GM12878 (cell line): ENCODE data around the gene SPG7. TPM values are rescaled to one million over a fixed set of nuclear protein-coding genes. Genes with fewer than 3 reads are reported as not detected.

Source experiments
- ATAC-seq: fragments of 200-7000 bp; cut with Tn5 transposase; 3 replicates; pipeline ENCODE4 v1.9.1; 2020; ENCODE audit warnings: mild to moderate bottlenecking, moderate library complexity
- BruUV-seq: library from RNA; stranded (reverse); fragments of 400-500 nt; replicated peaks from 2 replicates; lab custom pipeline; 2021; lab: Mats Ljungman, UMichigan
- CTCF ChIA-PET: fragments of 300-600 bp; sonication (Branson Sonifier 250); formaldehyde crosslinking; extraction: SDS; loops from one replicate; lab custom pipeline; 2021; ENCODE audit warnings: inconsistent platforms; lab: Yijun Ruan, JAX
- POLR2A ChIA-PET: fragments of 350-600 bp; formaldehyde crosslinking; extraction: SDS; loops from one replicate; lab custom pipeline; 2021; ENCODE audit warnings: inconsistent platforms; lab: Charles Lee
- RAD21 ChIA-PET: fragments of 300-600 bp; sonication (Branson Sonifier 250); formaldehyde crosslinking; loops from one replicate; lab custom pipeline; 2023; ENCODE audit warnings: antibody characterized with exemption; ENCODE audit not compliant: unreplicated experiment; lab: Charles Lee
- SMC1A ChIA-PET: fragments of 300-600 bp; sonication (Branson Sonifier 250); formaldehyde crosslinking; loops from one replicate; lab custom pipeline; 2023; ENCODE audit not compliant: unreplicated experiment, uncharacterized antibody; lab: Charles Lee
- DNase-seq: peaks from one replicate; pipeline ENCODE4 v3.0.0-alpha.2; 2011; ENCODE audit warnings: low read depth, low spot score
- FAIRE-seq: peaks from 3 replicates; lab custom pipeline; 2011; peaks lifted over from hg19 to GRCh38; lab: Jason Lieb, UNC
- H2AFZ ChIP-seq: 2 replicates; pipeline ENCODE4 v1.6.0; 2011; ENCODE audit warnings: low read depth, low read length, control low read depth; ENCODE audit not compliant: control insufficient read depth
- H3K27ac ChIP-seq: 2 replicates; pipeline ENCODE4 v1.5.1; 2011; ENCODE audit warnings: control low read depth; ENCODE audit not compliant: control insufficient read depth, insufficient read depth
- H3K27me3 ChIP-seq, 2 experiments: replicated peaks in 1 of 2; 2 replicates each; pipeline versions ENCODE4 v1.6.0 to v1.6.1; 2011; ENCODE audit warnings: low read length in 1 of 2; ENCODE audit not compliant: control insufficient read depth in 2 of 2, insufficient read depth in 2 of 2
- H3K36me3 ChIP-seq, 2 experiments: 2 replicates each; pipeline ENCODE4 v1.5.1; 2011; ENCODE audit warnings: low read length in 1 of 2; ENCODE audit not compliant: control insufficient read depth in 2 of 2, insufficient read depth in 2 of 2
- H3K4me1 ChIP-seq: 2 replicates; pipeline ENCODE4 v1.6.1; 2011; ENCODE audit warnings: mild to moderate bottlenecking, low read length, moderate library complexity, mixed read lengths; ENCODE audit not compliant: control insufficient read depth, insufficient read depth
- H3K4me2 ChIP-seq: 2 replicates; pipeline ENCODE4 v1.6.0; 2011; ENCODE audit warnings: control low read depth; ENCODE audit not compliant: control insufficient read depth, insufficient read depth
- H3K4me3 ChIP-seq: fragments of 200-600 bp; sonication (generic); 2 replicates; pipeline ENCODE4 v1.5.1; 2016
- H3K79me2 ChIP-seq: 2 replicates; pipeline ENCODE4 v1.6.0; 2011; ENCODE audit warnings: low read length; ENCODE audit not compliant: control insufficient read depth, insufficient read depth
- H3K9ac ChIP-seq: 2 replicates; pipeline ENCODE4 v1.8.0; 2011; ENCODE audit warnings: low read length, control low read depth, mixed read lengths; ENCODE audit not compliant: control insufficient read depth, insufficient read depth
- H3K9me3 ChIP-seq: replicated peaks from 3 replicates; pipeline ENCODE4 v1.5.1; 2011; ENCODE audit warnings: mild to moderate bottlenecking, low read length; ENCODE audit not compliant: control insufficient read depth, insufficient read depth
- H4K20me1 ChIP-seq: 2 replicates; pipeline ENCODE4 v1.6.0; 2011; ENCODE audit not compliant: control insufficient read depth, insufficient read depth
- CEBPB ChIP-seq, 2 experiments: fragments of 150-350 bp in 1 of 2; IDR thresholded peaks; 2 replicates each; pipeline ENCODE4 v1.6.1; 2012 to 2014; ENCODE audit warnings: low read depth in 2 of 2, low read length in 2 of 2, borderline replicate concordance in 1 of 2, inconsistent platforms in 1 of 2
- DPF2 ChIP-seq: fragments of 450-650 bp; IDR thresholded peaks from 2 replicates; pipeline ENCODE4 v1.6.1; 2017; ENCODE audit warnings: mild to moderate bottlenecking
- HCFC1 ChIP-seq: fragments of 150-350 bp; IDR thresholded peaks from 2 replicates; pipeline ENCODE4 v1.6.1; 2014; ENCODE audit warnings: low read length
- KLF5 ChIP-seq: fragments of 450-650 bp; IDR thresholded peaks from 2 replicates; pipeline ENCODE4 v1.6.1; 2014; ENCODE audit warnings: mild to moderate bottlenecking; ENCODE audit not compliant: partially characterized antibody
- MEF2A ChIP-seq: IDR thresholded peaks from 2 replicates; pipeline ENCODE4 v1.6.1; 2011; ENCODE audit warnings: low read depth, mild to moderate bottlenecking, low read length, moderate library complexity; ENCODE audit not compliant: insufficient read depth
- MTA3 ChIP-seq: IDR thresholded peaks from 2 replicates; pipeline ENCODE4 v1.6.1; 2012; ENCODE audit warnings: low read length, inconsistent platforms, borderline replicate concordance
- POLR2AphosphoS5 ChIP-seq: IDR thresholded peaks from 2 replicates; pipeline ENCODE4 v1.6.1; 2011; ENCODE audit warnings: mild to moderate bottlenecking, low read length, inconsistent platforms
- WGBS: methylation state at CpG from one replicate; pipeline ENCODE4 v1.1.6; 2016; ENCODE audit warnings: low lambda C conversion rate; ENCODE audit not compliant: insufficient replicate concordance, insufficient coverage; ENCODE audit errors: missing lambda C conversion rate; 5-methylcytosine and 5-hydroxymethylcytosine counted together
- in situ Hi-C: fragments of 300-500 bp; cut with MboI; formaldehyde crosslinking; loops from 9 replicates; pipeline ENCODE4 v1.14.3; 2018; ENCODE audit warnings: mixed read lengths
- intact Hi-C: fragments of 100-400 bp; cut with micrococcal nuclease; formaldehyde crosslinking; loops from one replicate; pipeline ENCODE4 v1.14.2; 2022; ENCODE audit not compliant: unreplicated experiment
- polyA plus RNA-seq, 11 experiments: library from polyadenylated mRNA; depleted of rRNA in 4 of 11; unstranded in 6 of 11; stranded (reverse) in 5 of 11; fragments of >200 nt; fragmentation: Nextera tagmentation in 4 of 11; fragmentation: Illumina TruSeq in 1 of 11; extraction: Ambion mirVana in 4 of 11; extraction: Trizol in 1 of 11; gene quantifications; 1 replicate in 1 of 11; 2 replicates in 10 of 11; pipeline versions ENCODE4 v1.2.1 to v1.2.3, GENCODE V29; 2011 to 2016; ENCODE audit warnings: inconsistent platforms in 2 of 11, missing spikeins in 2 of 11, low read depth in 1 of 11
- total RNA-seq, 4 experiments: library from RNA; depleted of rRNA in 3 of 4; stranded (reverse); fragments of >200 nt in 3 of 4; fragmentation: Illumina TruSeq in 1 of 4; extraction: Trizol in 1 of 4; gene quantifications; 2 replicates each; pipeline versions ENCODE4 v1.2.1 to v1.2.3, GENCODE V29; 2013 to 2021
- TF ChIP-seq, protein P1 (sequence below): fragments of 450-650 bp; IDR thresholded peaks from 2 replicates; pipeline ENCODE4 v1.6.1; 2016; ENCODE audit warnings: mild to moderate bottlenecking, moderate library complexity, borderline replicate concordance
- TF ChIP-seq, protein P2 (sequence below): fragments of 450-650 bp; IDR thresholded peaks from 2 replicates; pipeline ENCODE4 v1.6.1; 2017; ENCODE audit warnings: mild to moderate bottlenecking, moderate library complexity
- TF ChIP-seq, protein P3 (sequence below): fragments of 450-650 bp; IDR thresholded peaks from 2 replicates; pipeline ENCODE4 v1.6.1; 2017; ENCODE audit warnings: antibody characterized with exemption, mild to moderate bottlenecking, moderate library complexity

Gene SPG7
- total and polyA plus RNA-seq, 10 of the 15 experiments (the other 5 are each of a cell fraction or from before 2014, with no cell fraction given): 5.9 to 75.9 (median 52.5) TPM

DNA sequence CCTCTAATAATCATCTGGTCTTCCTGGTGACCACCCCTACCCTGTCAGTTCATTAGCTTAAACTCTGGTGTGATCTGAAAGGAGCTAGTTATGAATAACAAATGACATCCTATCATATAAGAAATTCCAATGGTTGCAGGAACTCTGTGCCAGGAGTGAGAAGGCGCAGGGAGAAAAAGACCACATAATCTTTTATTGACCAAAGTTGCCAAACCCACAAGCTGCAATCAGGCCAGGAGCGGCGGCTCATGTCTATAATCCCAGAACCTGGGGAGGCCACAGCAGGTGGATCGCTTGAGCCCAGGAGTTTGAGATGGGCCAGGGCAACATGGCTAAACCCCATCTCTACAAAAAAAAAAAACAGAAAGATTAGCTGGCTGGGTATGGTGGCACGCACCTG, 41.3 kb upstream of the SPG7 start:
- Histone ChIP-seq H3K9ac (no peak overlapping the region), H3K4me1 (peaks cover 5% of the 10 kb centered on the region; the same call in 1 of the 2 replicates), H3K9me3 (no peaks in the 10 kb centered on the region), H3K36me3 (peaks cover 2 to 6% of the 10 kb centered on the region in 2 experiments; a peak in 2 of 4 replicates), H2AFZ (no peak overlapping the region), H3K27ac (no peak overlapping the region), H3K4me2 (no peak overlapping the region), H3K27me3 (no peaks in the 10 kb centered on the region), H3K79me2 (peaks cover 72% of the 10 kb centered on the region), H4K20me1 (peaks cover 21% of the 10 kb centered on the region), H3K4me3 (no peak overlapping the region)
- intact Hi-C loops (no loop called here), in situ Hi-C loops (no loop called here)
- ChIA-PET RAD21 (interaction anchor here (0.8 kb wide), 1 partner anchor 10 kb away, joined by 5 read pairs; no protein-coding TSS in a partner anchor), CTCF (interaction anchor here (1.2 kb wide), 1 partner anchor 10 kb away, joined by 4 read pairs; no protein-coding TSS in a partner anchor), SMC1A (interaction anchor here (1.5 to 1.8 kb wide), 2 partner anchors 10 to 22 kb away, joined by 4 to 7 read pairs; no protein-coding TSS in a partner anchor), POLR2A (no interaction called here)
- FAIRE-seq (no peak), ATAC-seq (no peak), DNase-seq (no peak)
- over 99% methylated on average over 5 of the region's 5 CpGs for WGBS
- no TSS peak for BruUV-seq
- TF ChIP-seq DPF2 (no peak), MEF2A (no peak), MTA3 (no peak), HCFC1 (no peak), KLF5 (no peak), POLR2AphosphoS5 (no peak), CEBPB (IDR thresholded peaks at IDR 0.05; ENCODE audit: borderline replicate concordance in 1 of 2, low read depth in 2 of 2, low read length in 2 of 2) (no peak)
- TF ChIP-seq, protein P1, sequence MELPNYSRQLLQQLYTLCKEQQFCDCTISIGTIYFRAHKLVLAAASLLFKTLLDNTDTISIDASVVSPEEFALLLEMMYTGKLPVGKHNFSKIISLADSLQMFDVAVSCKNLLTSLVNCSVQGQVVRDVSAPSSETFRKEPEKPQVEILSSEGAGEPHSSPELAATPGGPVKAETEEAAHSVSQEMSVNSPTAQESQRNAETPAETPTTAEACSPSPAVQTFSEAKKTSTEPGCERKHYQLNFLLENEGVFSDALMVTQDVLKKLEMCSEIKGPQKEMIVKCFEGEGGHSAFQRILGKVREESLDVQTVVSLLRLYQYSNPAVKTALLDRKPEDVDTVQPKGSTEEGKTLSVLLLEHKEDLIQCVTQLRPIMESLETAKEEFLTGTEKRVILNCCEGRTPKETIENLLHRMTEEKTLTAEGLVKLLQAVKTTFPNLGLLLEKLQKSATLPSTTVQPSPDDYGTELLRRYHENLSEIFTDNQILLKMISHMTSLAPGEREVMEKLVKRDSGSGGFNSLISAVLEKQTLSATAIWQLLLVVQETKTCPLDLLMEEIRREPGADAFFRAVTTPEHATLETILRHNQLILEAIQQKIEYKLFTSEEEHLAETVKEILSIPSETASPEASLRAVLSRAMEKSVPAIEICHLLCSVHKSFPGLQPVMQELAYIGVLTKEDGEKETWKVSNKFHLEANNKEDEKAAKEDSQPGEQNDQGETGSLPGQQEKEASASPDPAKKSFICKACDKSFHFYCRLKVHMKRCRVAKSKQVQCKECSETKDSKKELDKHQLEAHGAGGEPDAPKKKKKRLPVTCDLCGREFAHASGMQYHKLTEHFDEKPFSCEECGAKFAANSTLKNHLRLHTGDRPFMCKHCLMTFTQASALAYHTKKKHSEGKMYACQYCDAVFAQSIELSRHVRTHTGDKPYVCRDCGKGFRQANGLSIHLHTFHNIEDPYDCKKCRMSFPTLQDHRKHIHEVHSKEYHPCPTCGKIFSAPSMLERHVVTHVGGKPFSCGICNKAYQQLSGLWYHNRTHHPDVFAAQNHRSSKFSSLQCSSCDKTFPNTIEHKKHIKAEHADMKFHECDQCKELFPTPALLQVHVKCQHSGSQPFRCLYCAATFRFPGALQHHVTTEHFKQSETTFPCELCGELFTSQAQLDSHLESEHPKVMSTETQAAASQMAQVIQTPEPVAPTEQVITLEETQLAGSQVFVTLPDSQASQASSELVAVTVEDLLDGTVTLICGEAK: no peak
- TF ChIP-seq, protein P2, sequence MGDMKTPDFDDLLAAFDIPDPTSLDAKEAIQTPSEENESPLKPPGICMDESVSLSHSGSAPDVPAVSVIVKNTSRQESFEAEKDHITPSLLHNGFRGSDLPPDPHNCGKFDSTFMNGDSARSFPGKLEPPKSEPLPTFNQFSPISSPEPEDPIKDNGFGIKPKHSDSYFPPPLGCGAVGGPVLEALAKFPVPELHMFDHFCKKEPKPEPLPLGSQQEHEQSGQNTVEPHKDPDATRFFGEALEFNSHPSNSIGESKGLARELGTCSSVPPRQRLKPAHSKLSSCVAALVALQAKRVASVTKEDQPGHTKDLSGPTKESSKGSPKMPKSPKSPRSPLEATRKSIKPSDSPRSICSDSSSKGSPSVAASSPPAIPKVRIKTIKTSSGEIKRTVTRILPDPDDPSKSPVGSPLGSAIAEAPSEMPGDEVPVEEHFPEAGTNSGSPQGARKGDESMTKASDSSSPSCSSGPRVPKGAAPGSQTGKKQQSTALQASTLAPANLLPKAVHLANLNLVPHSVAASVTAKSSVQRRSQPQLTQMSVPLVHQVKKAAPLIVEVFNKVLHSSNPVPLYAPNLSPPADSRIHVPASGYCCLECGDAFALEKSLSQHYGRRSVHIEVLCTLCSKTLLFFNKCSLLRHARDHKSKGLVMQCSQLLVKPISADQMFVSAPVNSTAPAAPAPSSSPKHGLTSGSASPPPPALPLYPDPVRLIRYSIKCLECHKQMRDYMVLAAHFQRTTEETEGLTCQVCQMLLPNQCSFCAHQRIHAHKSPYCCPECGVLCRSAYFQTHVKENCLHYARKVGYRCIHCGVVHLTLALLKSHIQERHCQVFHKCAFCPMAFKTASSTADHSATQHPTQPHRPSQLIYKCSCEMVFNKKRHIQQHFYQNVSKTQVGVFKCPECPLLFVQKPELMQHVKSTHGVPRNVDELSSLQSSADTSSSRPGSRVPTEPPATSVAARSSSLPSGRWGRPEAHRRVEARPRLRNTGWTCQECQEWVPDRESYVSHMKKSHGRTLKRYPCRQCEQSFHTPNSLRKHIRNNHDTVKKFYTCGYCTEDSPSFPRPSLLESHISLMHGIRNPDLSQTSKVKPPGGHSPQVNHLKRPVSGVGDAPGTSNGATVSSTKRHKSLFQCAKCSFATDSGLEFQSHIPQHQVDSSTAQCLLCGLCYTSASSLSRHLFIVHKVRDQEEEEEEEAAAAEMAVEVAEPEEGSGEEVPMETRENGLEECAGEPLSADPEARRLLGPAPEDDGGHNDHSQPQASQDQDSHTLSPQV: no peak
- TF ChIP-seq, protein P3, sequence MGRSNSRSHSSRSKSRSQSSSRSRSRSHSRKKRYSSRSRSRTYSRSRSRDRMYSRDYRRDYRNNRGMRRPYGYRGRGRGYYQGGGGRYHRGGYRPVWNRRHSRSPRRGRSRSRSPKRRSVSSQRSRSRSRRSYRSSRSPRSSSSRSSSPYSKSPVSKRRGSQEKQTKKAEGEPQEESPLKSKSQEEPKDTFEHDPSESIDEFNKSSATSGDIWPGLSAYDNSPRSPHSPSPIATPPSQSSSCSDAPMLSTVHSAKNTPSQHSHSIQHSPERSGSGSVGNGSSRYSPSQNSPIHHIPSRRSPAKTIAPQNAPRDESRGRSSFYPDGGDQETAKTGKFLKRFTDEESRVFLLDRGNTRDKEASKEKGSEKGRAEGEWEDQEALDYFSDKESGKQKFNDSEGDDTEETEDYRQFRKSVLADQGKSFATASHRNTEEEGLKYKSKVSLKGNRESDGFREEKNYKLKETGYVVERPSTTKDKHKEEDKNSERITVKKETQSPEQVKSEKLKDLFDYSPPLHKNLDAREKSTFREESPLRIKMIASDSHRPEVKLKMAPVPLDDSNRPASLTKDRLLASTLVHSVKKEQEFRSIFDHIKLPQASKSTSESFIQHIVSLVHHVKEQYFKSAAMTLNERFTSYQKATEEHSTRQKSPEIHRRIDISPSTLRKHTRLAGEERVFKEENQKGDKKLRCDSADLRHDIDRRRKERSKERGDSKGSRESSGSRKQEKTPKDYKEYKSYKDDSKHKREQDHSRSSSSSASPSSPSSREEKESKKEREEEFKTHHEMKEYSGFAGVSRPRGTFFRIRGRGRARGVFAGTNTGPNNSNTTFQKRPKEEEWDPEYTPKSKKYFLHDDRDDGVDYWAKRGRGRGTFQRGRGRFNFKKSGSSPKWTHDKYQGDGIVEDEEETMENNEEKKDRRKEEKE: no peak
